HG02885 (cell line): ENCODE data around the gene KCNT2.
"Not testable (repeated sequence)": the region's sequence is repeated elsewhere in the genome, so short reads cannot be mapped to it uniquely, and the experiment has no call there.

Source experiments
- ATAC-seq: cut with Tn5 transposase; IDR thresholded peaks from one replicate; pipeline ENCODE4 v1.9.1; 2021; ENCODE audit warnings: mild to moderate bottlenecking; ENCODE audit not compliant: unreplicated experiment, poor library complexity

KCNT2 gene

DNA sequence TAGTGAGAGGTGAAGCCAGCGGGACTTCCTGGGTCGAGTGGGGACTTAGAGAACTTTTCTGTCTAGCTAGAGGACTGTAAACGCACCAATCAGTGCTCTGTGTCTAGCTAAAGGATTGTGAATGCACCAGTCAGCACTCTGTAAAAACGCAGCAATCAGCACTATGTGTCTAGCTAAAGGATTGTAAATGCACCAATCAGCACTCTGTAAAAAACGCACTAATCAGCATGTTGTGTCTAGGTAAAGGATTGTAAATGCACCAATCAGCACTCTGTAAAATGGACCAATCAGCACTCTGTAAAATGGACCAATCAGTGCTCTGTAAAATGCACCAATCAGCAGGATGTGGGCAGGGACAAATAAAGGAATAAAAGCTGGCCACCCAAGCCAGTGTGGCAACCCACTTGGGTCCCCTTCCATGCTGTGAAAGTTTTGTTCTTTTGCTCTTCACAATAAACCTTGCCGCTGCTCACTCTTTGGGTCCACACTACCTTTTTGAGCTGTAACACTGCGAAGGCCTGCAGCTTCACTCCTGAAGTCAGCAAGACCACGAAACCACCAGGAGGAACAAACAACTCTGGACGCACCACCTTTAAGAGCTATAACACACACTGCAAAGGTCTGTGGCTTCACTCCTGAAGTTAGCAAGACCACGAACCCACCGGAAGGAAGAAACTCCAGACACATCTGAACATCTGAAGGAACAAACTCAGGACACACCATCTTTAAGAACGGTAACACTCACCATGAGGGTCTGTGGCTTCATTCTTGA, 85.5 kb downstream of the KCNT2 start:
- not testable (repeated sequence) for ATAC-seq

DNA sequence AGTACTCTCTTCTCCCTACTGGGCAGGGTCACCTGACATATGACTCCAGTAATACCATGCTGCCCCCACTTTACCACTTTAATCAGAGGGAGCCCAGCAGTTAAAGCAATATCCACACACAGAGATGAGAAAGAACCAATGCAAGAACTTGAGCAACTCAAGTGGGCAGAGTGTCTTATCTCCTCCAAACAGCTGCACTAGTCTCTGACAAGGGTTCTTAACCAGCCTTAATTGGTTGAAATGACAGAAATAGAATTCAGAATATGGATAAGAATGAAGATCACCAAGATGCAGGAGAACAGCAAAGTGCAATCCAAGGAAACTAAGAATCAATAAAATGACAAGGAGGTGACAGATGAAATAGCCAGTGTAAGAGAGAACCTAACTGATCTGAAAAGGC, 91.0 kb downstream of the KCNT2 start:
- no peak for ATAC-seq

DNA sequence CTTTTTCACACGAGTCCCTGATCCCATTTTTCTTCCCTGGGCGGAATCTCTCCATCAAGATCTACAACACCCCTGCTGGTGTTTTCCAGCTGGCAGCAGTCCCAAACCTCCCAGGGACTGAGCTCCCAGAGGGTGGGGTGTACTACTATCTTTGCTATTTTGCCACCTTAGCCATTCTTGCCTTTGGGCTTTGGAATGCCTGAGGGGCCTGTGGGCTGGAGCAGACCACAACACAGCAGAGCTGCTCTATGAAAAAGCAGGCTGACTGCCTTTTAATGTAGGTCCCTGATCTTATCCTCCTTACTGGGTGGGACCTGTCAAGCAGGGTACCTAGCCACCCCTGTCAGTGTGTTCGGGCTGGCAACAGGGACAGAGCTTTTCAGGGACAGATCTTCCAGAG, 91.9 kb downstream of the KCNT2 start:
- no peak for ATAC-seq

GRCh38 chr1:196515904-196516303, 92.3 kb downstream of the KCNT2 start:
- no peak for ATAC-seq

GRCh38 chr1:196513821-196514220, 94.4 kb downstream of the KCNT2 start:
- ATAC-seq, result no peak

DNA sequence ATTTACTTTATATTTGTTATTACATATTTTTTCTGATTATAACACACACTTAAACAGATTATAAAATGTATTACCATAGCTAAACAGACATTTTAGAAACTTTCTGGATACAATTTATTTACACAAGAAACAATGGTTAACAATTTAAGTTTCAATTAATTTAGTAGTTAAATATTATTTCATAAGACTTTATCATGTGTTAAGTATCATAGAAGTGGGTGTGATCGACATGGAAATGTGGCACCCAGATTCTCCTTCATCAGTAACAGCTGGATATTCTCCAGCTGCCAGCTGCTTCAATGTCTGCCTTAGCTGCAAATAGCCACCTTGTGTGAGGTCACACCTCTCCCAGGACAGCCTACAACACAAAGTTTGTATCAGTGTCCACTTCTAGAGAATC, 97.8 kb downstream of the KCNT2 start:
- no peak for ATAC-seq

GRCh38 chr1:196504224-196504623, 104.0 kb downstream of the KCNT2 start:
- not testable (repeated sequence) for ATAC-seq

DNA sequence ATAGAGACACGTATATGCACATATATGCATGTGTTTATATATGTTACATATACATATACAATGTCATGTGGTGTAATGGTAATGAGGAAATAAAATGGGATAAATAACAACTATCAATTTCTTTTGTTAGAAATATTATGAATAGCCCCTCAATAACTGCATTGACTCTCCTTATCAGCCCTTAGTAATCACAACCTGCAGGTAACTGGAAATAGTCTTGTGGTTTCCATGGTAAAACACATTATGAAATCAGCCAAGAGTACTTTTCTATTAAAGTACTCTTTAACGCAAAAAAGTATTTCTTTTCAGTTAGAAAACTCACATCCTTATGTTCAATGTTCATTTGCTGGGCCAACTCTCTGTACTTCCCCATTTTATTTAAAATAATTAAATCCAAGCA, 105.8 kb downstream of the KCNT2 start:
- no peak for ATAC-seq

DNA sequence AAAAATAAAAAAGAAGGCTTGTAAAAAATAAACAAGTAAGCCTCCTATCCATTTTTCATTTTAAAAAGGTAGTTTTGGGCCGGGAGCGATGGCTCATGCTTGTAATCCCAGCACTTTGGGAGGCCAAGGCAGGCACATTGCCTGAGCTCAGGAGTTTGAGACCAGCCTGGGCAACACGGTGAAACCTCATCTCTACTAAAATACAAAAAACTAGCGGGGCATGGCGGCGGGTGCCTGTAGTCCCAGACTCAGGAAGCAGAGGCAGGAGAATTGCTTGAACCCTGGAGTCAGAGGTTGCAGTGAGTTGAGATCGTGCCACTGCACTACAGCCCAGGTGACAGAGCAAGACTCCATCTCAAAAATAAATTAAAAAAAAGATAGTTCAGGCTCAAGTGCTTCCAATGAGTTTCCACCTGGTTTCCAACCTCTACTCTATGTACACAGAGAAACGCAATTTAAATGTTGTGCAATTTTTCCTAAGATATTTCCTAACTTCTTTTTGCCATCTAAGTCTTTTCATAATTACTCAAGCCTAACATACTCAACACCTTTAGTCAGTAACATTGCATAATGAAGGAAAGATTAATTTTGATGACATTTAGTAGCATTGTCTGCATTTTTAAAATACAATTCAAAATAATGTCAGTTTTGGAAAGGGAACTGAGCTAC, 106.3 kb downstream of the KCNT2 start:
- ATAC-seq, result no peak

DNA sequence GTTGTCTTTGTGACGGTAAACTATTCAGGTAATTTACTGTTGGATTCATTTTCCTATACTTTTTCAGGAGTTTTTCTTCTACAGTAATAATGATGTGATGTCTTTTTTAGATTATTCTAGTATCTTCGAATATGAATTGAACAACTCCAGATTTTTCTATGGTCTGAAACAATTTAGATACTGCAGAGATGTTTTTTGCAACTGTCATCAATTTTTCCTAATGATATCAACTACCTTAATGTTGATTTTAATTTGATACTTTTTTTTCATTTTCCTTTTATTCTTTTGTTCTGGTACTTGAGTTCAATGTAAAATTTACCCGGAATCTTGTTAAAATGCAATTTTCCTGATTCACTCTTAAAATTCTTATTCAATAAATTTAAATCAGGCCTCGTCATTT, 110.4 kb downstream of the KCNT2 start:
- no peak for ATAC-seq

GRCh38 chr1:196494766-196495165, 113.5 kb downstream of the KCNT2 start:
- no peak for ATAC-seq

GRCh38 chr1:196493881-196494280, 114.4 kb downstream of the KCNT2 start:
- no peak for ATAC-seq

DNA sequence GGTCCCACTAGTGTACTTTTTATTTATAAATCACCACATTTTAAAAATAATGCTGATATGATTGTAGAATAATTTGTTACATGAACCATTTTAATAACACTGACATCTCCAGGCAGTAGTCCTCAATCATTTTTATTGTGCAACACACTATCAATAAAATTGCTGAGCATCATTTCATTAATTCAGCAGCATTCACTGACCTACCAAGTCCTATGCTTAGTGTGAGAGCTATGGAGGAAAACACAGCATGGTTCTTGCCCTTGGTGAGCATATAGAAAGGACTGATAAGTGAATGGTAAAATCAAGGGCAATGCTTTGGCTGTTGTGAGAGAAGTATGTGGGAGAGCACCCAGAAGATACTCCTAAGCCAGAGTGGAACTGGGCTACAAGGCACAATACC, 119.7 kb downstream of the KCNT2 start:
- ATAC-seq, result no peak

DNA sequence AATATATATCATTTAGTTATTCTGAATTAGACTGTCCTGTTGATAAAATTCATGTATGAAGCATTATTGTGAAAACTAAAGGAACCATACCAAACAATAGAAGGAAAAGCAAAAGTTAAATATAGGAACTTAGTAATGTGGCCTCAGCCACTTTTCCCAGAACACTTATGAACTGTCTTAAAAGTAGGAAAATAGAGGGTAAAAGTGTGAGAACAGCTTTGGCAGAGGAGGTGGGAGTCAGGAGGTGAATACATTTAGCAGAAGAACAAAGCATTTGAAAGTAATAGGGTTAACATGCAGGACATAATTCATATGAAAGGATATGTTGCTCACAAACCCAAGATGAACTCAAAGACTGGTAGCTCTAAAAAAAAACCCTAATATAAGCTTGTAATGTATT, 121.9 kb downstream of the KCNT2 start:
- ATAC-seq, result no peak

- ATAC-seq, result no peak
Measured at GRCh38 chr1:196481616-196482015, 126.6 kb downstream of the KCNT2 start.

- no peak for ATAC-seq
Measured at GRCh38 chr1:196477262-196477661, 131.0 kb downstream of the KCNT2 start.

DNA sequence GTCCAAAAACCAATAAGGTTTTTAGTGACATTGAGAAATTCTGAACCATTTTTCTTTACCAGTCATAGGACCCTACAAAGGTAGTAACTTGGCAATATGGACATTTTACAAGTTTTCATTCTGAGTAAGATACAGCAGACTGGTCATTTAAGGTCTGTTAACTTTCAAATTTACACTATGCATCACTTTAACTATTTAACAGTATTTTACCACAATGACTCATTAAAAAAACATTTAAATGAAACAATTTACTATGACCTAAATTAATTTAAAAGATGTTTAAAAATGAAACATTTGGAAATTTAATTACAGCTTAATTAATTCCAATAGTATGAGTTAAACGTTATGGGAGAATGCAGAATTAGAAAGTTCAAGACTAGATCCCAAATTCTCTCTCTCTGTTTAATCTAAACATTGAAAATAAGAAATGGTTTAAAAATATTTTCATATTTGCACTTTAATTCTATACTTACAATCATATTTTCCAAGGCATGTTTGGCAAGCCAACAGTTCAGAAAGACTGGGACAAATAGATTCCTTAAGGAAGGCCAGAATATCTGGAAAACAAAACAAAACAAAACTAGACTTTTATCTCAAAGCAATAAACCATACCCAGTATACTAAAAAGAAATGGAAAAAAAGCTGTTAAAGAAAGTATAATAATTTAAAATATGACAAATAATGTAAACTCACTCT, 140.9 kb downstream of the KCNT2 start:
- ATAC-seq, result no peak

DNA sequence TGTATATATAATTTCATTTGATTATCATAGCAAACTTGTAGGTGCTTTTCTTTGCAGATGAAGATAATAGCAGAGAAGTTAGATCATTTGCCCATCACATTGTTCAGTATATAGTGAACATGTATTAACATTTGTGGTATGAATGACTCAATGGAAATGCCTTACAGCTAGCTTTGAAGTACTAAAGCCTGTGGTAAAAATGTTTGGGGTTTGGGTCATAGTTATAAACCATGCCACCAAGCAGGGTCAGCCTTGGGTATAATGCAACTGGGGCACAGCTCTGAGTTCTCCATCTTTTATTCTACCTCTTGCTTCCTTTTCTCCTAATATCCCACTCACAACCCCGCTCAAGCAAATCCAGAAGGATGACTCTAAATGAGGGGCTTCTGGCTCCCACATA, 141.6 kb downstream of the KCNT2 start:
- no peak for ATAC-seq

DNA sequence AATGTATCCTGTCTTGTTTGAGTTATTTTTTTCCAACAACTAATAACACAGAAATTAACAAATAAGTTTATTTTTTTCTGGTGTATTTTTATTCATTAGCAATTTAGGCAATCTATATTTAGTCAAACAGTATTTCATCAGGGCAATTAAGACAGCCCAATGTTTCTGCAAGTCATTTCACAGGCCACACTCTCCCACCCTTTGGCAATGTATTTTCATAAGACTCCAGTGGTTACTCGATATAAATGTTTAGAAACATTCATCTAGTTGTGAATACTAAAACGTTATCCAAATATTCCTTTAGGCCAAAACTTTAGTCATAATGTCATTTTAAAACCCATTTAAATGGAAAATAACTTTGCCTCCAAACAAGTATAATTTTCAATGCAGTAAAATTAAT, 142.1 kb downstream of the KCNT2 start:
- ATAC-seq, result no peak

- ATAC-seq, result no peak
Measured at GRCh38 chr1:196464480-196464941, 143.7 kb downstream of the KCNT2 start.

DNA sequence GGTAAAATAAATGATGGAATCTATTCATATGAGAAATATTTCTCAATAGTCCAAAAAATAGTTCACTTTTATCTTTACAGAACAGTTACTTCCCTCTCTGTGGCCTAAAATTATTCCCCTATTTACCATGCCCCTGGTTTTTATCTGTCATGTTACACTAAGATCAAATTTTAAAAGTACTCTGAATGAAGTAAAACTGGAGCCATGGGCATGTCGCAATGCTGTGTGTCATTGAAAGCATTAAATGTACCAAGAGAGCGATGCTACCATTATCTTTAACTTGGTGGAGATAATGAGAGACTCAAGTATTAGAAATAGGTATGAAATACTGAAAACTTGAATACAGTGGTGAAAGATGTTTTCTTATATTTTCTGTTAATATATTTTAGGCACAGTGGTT, 146.2 kb downstream of the KCNT2 start:
- no peak for ATAC-seq
